Measurements from ENCODE around the gene MESP2.

Gene MESP2

GRCh38 chr15:89776274-89777072, at the start of gene MESP2:
Gene MESP2 (plus strand): TSS chr15:89776332. CDS start chr15:89776358, 26 bp downstream.
- no peak for DNase-seq (ENCODE audit: low read depth)

GRCh38 chr15:89728254-89728653, 47.9 kb upstream of the MESP2 start:
- no peak for DNase-seq (ENCODE audit: low read depth)

- no peak for DNase-seq (ENCODE audit: low read depth)
Observed at GRCh38 chr15:89731275-89731674, 44.9 kb upstream of the MESP2 start.

GRCh38 chr15:89732451-89733172, 43.5 kb upstream of the MESP2 start:
- no peak for DNase-seq (ENCODE audit: low read depth)

- DNase-seq (ENCODE audit: low read depth), result no peak
Observed at GRCh38 chr15:89735773-89736172, 40.4 kb upstream of the MESP2 start.

- peak; percentile 35 for DNase-seq (ENCODE audit: low read depth)
Observed at GRCh38 chr15:89740137-89740536, 36.0 kb upstream of the MESP2 start.

GRCh38 chr15:89743011-89743410, 33.1 kb upstream of the MESP2 start:
- DNase-seq (ENCODE audit: low read depth), result no peak

- no peak for DNase-seq (ENCODE audit: low read depth)
Observed at GRCh38 chr15:89743594-89743993, 32.5 kb upstream of the MESP2 start.

- no peak for DNase-seq (ENCODE audit: low read depth)
Observed at GRCh38 chr15:89745131-89745530, 31.0 kb upstream of the MESP2 start.

GRCh38 chr15:89745768-89746167, 30.4 kb upstream of the MESP2 start:
- no peak for DNase-seq (ENCODE audit: low read depth)

- no peak for DNase-seq (ENCODE audit: low read depth)
Observed at GRCh38 chr15:89746386-89746780, 29.7 kb upstream of the MESP2 start.

GRCh38 chr15:89747708-89748682, 28.1 kb upstream of the MESP2 start:
- DNase-seq (ENCODE audit: low read depth), result no peak

- no peak for DNase-seq (ENCODE audit: low read depth)
Observed at GRCh38 chr15:89749054-89749453, 27.1 kb upstream of the MESP2 start.

GRCh38 chr15:89749526-89749925, 26.6 kb upstream of the MESP2 start:
- DNase-seq (ENCODE audit: low read depth), result no peak

- DNase-seq (ENCODE audit: low read depth), result no peak
Observed at GRCh38 chr15:89749951-89750559, 26.1 kb upstream of the MESP2 start.

GRCh38 chr15:89750560-89751542, 25.3 kb upstream of the MESP2 start, which contains the start of gene MESP1:
Gene MESP1 (minus strand): TSS chr15:89751249. CDS start chr15:89751231, 18 bp downstream.
- peak; percentile 53 for DNase-seq (ENCODE audit: low read depth)

GRCh38 chr15:89751748-89752147, 24.4 kb upstream of the MESP2 start:
- no peak for DNase-seq (ENCODE audit: low read depth)

- no peak for DNase-seq (ENCODE audit: low read depth)
Observed at GRCh38 chr15:89753855-89754254, 22.3 kb upstream of the MESP2 start.

GRCh38 chr15:89754361-89755154, 21.6 kb upstream of the MESP2 start:
- DNase-seq (ENCODE audit: low read depth), result no peak

GRCh38 chr15:89755701-89756100, 20.4 kb upstream of the MESP2 start:
- no peak for DNase-seq (ENCODE audit: low read depth)

Data from HS-5 (cell line).